HG03520 (cell line): ENCODE data around the gene CCDC9B.

ENCODE experiments used
- ATAC-seq: cut with Tn5 transposase; IDR thresholded peaks from one replicate; pipeline ENCODE4 v1.9.1; 2021; ENCODE audit warnings: mild to moderate bottlenecking, moderate library complexity; ENCODE audit not compliant: unreplicated experiment

The CCDC9B gene

GRCh38 chr15:40310993-40311392 is 29.7 kb downstream of the CCDC9B start:
- ATAC-seq: no peak

GRCh38 chr15:40310001-40310959 is 30.5 kb downstream of the CCDC9B start:
- no peak for ATAC-seq

GRCh38 chr15:40309344-40309862 is 31.3 kb downstream of the CCDC9B start:
- no peak for ATAC-seq

GRCh38 chr15:40307421-40308211 is 33.1 kb downstream of the CCDC9B start, which contains the start of gene PLCB2:
PLCB2 (minus strand) TSS chr15:40307935; CDS start chr15:40307672, 263 bp downstream.
- no peak for ATAC-seq

GRCh38 chr15:40306908-40307307 is 33.8 kb downstream of the CCDC9B start:
- ATAC-seq: no peak

- no peak for ATAC-seq
These were observed 34.4 kb downstream of the CCDC9B start for GRCh38 chr15:40306371-40306770.

- no peak for ATAC-seq
These were observed 35.5 kb downstream of the CCDC9B start for GRCh38 chr15:40305281-40305680.

- ATAC-seq: no peak
These were observed 37.2 kb downstream of the CCDC9B start for GRCh38 chr15:40303576-40303975.

- ATAC-seq: no peak
These were observed 37.8 kb downstream of the CCDC9B start for GRCh38 chr15:40302981-40303380.

GRCh38 chr15:40302288-40302886 is 38.4 kb downstream of the CCDC9B start:
- ATAC-seq: no peak

- ATAC-seq: no peak
These were observed 39.1 kb downstream of the CCDC9B start for GRCh38 chr15:40301467-40302179.

GRCh38 chr15:40300771-40301170 is 40.0 kb downstream of the CCDC9B start:
- no peak for ATAC-seq

GRCh38 chr15:40300367-40300766 is 40.4 kb downstream of the CCDC9B start:
- ATAC-seq: no peak

- ATAC-seq: no peak
These were observed 42.4 kb downstream of the CCDC9B start for GRCh38 chr15:40298216-40298935.

GRCh38 chr15:40297356-40297755 is 43.4 kb downstream of the CCDC9B start:
- no peak for ATAC-seq

- no peak for ATAC-seq
These were observed 44.0 kb downstream of the CCDC9B start for GRCh38 chr15:40296561-40297230.

- no peak for ATAC-seq
These were observed 44.7 kb downstream of the CCDC9B start for GRCh38 chr15:40295877-40296560.

GRCh38 chr15:40295297-40295696 is 45.4 kb downstream of the CCDC9B start:
- no peak for ATAC-seq
